Bronchial epithelial cell (primary cell): ENCODE data around the gene LNPK. TPM values are rescaled to one million over a fixed set of nuclear protein-coding genes. Genes with fewer than 3 reads are reported as not detected.
A peak's percentile ranks its signal among the peaks of the same experiment; 100 is the strongest.
"Not testable (repeated sequence)": the region's sequence is repeated elsewhere in the genome, so short reads cannot be mapped to it uniquely, and the experiment has no call there.

Experiments
- DNase-seq: peaks from one replicate; pipeline ENCODE4 v3.0.0-alpha.2; 2010; ENCODE audit warnings: low read depth
- FAIRE-seq: peaks from 2 replicates; lab custom pipeline; 2011; peaks lifted over from hg19 to GRCh38; lab: Jason Lieb, UNC
- H3K27me3 ChIP-seq: 2 replicates; pipeline ENCODE4 v1.5.1; 2011; ENCODE audit warnings: low read length; ENCODE audit not compliant: control insufficient read depth, insufficient read depth
- H3K36me3 ChIP-seq: 2 replicates; pipeline ENCODE4 v1.5.1; 2011; ENCODE audit warnings: low read length; ENCODE audit not compliant: control insufficient read depth, insufficient read depth
- H3K4me3 ChIP-seq: 2 replicates; pipeline ENCODE4 v1.5.1; 2011; ENCODE audit warnings: mild to moderate bottlenecking, low read depth, low read length, control low read depth
- total RNA-seq: library from RNA; depleted of rRNA; stranded (reverse); fragments of >200 nt; gene quantifications from 2 replicates; pipeline ENCODE4 v1.2.1, GENCODE V29; 2014
- TF ChIP-seq, protein P1 (sequence below): IDR thresholded peaks from 2 replicates; pipeline ENCODE4 v1.5.1; 2011; ENCODE audit warnings: mild to moderate bottlenecking, moderate library complexity, low read length, control low read depth, inconsistent platforms; ENCODE audit not compliant: insufficient read depth, severe bottlenecking

Gene LNPK
- total RNA-seq, 1 donor from 2014 or later = 20.0 TPM

DNA sequence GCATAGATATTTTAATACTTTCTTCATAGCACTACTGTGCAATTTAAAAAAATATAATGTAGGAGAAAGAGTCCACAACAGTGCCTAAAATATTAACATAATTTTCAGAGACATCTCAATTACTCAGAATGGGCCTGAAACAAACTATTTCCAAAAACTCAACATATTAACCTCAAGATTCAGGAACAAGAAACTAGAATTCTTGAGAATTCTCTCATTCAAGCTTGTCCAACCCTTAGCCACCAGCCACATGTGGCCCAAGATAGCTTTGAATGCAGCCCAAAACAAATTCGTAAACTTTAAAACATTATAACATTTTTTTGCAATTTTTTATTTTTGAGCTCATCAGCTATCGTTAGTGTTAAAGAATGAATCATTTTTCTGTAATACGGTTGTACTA is 35.2 kb downstream of the LNPK start:
- H3K27me3 ChIP-seq = no peaks in the 10 kb centered on the region
- H3K36me3 ChIP-seq = no peaks in the 10 kb centered on the region
- FAIRE-seq (no peak), DNase-seq (no peak)
- no peak overlapping the region for H3K4me3 ChIP-seq
- TF ChIP-seq, protein P1, sequence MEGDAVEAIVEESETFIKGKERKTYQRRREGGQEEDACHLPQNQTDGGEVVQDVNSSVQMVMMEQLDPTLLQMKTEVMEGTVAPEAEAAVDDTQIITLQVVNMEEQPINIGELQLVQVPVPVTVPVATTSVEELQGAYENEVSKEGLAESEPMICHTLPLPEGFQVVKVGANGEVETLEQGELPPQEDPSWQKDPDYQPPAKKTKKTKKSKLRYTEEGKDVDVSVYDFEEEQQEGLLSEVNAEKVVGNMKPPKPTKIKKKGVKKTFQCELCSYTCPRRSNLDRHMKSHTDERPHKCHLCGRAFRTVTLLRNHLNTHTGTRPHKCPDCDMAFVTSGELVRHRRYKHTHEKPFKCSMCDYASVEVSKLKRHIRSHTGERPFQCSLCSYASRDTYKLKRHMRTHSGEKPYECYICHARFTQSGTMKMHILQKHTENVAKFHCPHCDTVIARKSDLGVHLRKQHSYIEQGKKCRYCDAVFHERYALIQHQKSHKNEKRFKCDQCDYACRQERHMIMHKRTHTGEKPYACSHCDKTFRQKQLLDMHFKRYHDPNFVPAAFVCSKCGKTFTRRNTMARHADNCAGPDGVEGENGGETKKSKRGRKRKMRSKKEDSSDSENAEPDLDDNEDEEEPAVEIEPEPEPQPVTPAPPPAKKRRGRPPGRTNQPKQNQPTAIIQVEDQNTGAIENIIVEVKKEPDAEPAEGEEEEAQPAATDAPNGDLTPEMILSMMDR = no peak

DNA sequence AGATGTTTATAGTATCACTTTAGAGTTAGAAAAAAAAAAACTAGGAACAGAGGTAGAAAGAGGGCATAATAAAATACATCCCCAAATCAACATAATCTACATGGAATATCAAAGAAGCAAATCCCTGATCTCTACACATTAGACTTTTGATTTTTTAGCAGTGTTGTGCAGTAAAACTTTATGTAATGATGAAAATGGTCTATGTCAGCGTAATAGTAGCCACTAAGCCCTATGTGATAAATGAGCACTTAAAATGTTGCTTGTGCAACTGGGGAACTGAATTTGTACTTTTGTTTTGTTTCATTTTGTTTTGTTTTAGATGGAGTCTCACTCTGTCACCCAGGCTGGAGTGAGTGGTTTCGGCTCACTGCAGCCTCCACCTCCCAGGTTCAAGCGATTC is 36.3 kb downstream of the LNPK start:
- Histone ChIP-seq H3K4me3 (no peak overlapping the region), H3K27me3 (no peaks in the 10 kb centered on the region), H3K36me3 (no peaks in the 10 kb centered on the region)
- no peak for FAIRE-seq
- DNase-seq = no peak
- TF ChIP-seq, protein P1 = no peak

DNA sequence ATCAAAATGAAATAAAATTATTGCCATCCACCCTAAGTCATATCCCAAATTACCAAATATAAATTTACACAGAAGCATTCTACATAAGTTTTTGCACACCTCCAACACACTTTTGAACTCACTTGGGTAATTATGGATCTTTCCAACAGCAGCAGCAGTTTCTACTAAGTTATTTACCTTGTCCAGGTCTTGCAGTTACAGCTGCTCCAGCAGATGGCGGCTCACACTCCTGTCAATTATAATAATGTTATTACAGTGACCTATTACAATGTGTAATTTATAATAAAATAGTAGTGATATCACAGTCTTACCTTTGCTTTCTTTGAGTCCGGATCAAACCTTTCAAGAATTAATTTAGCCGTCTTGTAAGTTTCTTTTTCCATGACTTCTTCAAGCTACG is 37.9 kb downstream of the LNPK start:
- TF ChIP-seq, protein P1 = peak; percentile 18
- FAIRE-seq = no peak
- peak; percentile 3 for DNase-seq
- Histone ChIP-seq H3K36me3 (no peaks in the 10 kb centered on the region), H3K4me3 (no peak overlapping the region), H3K27me3 (no peaks in the 10 kb centered on the region)

DNA sequence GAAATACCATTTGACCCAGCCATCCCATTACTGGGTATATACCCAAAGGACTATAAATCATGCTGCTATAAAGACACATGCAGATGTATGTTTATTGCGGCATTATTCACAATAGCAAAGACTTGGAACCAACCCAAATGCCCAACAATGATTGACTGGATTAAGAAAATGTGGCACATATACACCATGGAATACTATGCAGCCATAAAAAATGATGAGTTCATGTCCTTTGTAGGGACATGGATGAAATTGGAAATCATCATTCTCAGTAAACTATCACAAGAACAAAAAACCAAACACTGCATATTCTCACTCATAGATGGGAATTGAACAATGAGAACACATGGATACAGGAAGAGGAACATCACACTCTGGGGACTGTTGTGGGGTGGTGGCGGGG is 38.9 kb downstream of the LNPK start:
- H3K36me3 ChIP-seq, FAIRE-seq, H3K4me3 ChIP-seq, H3K27me3 ChIP-seq, DNase-seq: not testable (repeated sequence)

DNA sequence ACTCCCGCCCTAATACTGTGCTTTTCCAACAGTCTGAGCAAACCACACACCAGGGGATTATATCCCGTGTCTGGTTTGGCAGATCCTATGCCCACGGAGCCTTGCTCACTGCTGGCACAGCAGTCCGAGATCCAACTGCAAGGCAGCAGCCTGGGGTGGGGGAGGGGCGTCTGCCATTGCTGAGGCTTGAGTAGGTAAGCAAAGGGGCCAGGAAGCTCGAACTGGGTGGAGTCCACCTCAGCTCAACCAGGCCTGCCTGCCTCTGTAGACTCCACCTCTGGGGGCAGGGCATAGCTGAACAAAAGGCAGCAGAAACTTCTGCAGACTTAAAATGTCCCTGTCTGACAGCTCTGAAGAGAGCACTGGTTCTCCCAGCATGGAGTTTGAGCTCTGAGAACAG is 44.2 kb downstream of the LNPK start:
- DNase-seq (no peak), FAIRE-seq (no peak)
- Histone ChIP-seq H3K27me3 (no peaks in the 10 kb centered on the region), H3K36me3 (peaks cover 2% of the 10 kb centered on the region), H3K4me3 (no peak overlapping the region)
- TF ChIP-seq, protein P1 = no peak

DNA sequence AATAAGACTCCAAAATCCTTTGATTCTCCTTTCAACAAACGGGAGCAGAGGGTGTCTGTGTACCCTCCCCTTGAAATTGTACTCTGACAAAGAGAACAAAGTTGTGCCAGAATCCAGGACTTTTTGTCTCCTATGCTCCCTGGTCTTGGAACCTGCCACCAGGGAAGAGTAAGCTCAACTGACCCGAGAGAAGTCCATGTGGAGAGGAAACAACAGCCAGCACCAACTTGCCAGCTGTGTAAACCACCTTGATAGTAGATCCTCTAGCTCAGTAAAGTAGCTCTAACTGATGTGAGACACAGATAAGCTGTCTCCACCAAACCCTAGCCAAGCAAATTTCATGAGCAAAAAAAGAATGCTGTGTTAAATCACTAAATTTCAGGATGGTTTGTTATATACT is 46.9 kb downstream of the LNPK start:
- DNase-seq (no peak), FAIRE-seq (no peak)
- TF ChIP-seq, protein P1 = no peak
- no peaks in the 10 kb centered on the region for H3K27me3 ChIP-seq
- no peak overlapping the region for H3K4me3 ChIP-seq
- H3K36me3 ChIP-seq = peaks cover 2% of the 10 kb centered on the region
